ENCODE results near the gene WWOX. TPM values are rescaled to one million over a fixed set of nuclear protein-coding genes. Genes with fewer than 3 reads are reported as not detected.

The WWOX gene
- total RNA-seq, 1 donor from 2014 or later: 28.2 TPM

DNA sequence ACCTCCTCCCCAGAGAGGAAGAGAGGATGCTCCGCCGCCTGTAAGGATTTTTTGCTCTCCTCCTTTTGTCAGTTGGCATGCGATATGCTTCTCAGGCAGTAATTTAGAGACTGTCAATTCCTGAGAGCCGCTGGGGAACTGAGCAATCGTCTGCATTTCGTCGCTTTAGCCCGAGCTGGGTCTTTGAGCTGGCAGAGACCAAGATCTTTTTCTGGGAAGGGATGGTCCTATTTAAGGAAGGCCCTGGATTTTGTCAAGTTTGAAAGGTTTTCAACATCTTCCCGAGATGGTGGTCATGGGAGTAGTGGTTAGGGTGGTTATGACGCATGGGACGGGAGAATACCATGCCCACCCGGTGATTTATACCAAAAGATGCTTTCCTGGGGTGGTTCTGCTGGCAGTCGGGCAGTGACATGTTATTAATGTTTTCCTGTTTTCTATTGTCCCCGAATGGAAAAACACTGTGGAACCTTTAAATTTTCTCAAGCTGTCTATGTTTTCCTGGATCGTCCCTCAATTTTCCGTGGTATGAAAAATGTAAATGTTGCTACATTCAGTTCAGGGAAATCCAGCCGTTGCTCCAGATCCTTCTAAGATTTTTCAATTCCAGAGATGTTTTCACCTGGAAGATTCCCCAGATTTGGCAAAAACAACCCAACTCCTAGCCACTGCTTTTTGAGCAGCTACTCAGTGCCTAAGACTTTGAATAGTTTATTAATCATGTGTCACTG is 914.6 kb downstream of the WWOX start:
- DNase-seq (ENCODE audit: extremely low spot score, unreplicated experiment): no peak
- Mint-ChIP-seq H3K36me3 (ENCODE audit: unreplicated experiment) (no peaks in the 10 kb centered on the region), H3K27ac (ENCODE audit: unreplicated experiment) (no peak overlapping the region), H3K4me1 (ENCODE audit: unreplicated experiment) (no peaks in the 10 kb centered on the region), H3K4me3 (ENCODE audit: unreplicated experiment) (no peak overlapping the region), H3K27me3 (ENCODE audit: unreplicated experiment) (peaks cover 3% of the 10 kb centered on the region), H3K9me3 (ENCODE audit: unreplicated experiment) (no peaks in the 10 kb centered on the region)
- TF ChIP-seq, protein P1, sequence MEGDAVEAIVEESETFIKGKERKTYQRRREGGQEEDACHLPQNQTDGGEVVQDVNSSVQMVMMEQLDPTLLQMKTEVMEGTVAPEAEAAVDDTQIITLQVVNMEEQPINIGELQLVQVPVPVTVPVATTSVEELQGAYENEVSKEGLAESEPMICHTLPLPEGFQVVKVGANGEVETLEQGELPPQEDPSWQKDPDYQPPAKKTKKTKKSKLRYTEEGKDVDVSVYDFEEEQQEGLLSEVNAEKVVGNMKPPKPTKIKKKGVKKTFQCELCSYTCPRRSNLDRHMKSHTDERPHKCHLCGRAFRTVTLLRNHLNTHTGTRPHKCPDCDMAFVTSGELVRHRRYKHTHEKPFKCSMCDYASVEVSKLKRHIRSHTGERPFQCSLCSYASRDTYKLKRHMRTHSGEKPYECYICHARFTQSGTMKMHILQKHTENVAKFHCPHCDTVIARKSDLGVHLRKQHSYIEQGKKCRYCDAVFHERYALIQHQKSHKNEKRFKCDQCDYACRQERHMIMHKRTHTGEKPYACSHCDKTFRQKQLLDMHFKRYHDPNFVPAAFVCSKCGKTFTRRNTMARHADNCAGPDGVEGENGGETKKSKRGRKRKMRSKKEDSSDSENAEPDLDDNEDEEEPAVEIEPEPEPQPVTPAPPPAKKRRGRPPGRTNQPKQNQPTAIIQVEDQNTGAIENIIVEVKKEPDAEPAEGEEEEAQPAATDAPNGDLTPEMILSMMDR (IDR thresholded peaks at IDR 0.05): no peak

DNA sequence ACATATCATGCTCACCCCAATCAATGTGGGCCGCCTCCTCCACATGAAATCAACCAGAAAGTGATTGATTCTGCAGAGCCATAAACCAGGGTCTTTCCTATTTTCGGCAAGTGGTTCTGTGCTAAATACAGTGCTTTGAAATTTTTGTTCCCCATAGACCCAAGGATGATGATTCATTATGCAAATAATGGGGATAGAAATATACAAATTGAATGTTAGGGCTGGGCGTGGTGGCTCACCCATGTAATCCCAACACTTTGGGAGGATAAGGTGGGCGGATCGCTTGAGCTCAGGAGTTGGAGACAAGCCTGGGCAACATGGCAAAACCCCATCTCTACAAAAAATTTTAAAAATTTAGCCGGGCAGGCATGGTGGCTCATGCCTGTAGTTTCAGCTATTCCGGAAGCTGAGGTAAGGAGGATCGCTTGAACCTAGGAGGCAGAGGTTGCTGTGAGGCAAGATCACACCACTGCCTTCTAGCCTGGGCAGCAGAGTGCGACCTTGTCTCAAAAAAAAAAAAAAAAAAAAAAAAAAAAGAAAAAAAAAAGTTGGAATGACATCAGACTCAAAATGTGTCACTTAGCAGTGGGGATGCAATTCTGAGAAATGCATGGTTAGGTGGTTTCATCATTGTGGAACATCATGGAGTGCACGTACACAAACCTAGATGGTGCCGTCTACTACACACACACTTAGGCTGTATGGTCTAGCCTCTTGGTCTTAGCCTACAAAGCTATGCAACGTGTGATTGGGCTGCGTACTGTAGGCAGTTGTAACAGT is 919.4 kb downstream of the WWOX start:
- H3K36me3 Mint-ChIP-seq (ENCODE audit: unreplicated experiment): no peaks in the 10 kb centered on the region
- DNase-seq (ENCODE audit: extremely low spot score, unreplicated experiment): no peak
- no peaks in the 10 kb centered on the region for H3K27me3 Mint-ChIP-seq (ENCODE audit: unreplicated experiment)
- no peak overlapping the region for H3K4me3 Mint-ChIP-seq (ENCODE audit: unreplicated experiment)
- TF ChIP-seq, protein P1 (IDR thresholded peaks at IDR 0.05): no peak
- no peaks in the 10 kb centered on the region for H3K4me1 Mint-ChIP-seq (ENCODE audit: unreplicated experiment)
- H3K27ac Mint-ChIP-seq (ENCODE audit: unreplicated experiment): no peak overlapping the region
- no peaks in the 10 kb centered on the region for H3K9me3 Mint-ChIP-seq (ENCODE audit: unreplicated experiment)

DNA sequence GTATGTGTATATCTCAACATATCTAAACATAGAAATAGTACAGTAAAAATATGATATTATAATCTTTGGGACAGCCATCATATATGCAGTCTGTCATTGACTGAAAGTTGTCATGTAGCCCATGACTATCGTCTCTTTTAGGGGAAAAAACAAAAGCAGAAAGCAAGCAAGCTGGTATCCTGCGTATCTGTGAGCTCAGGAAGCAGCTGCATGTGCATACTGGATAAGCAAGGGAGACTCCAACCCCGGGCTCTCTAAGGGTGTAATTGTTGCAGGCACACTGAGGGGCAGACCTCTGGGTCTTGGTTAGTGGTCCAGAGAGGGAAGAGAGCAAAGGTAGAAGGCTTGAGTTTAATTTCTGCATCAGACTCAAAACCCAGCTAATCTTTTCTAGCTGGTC is 920.0 kb downstream of the WWOX start:
- H3K4me3 Mint-ChIP-seq (ENCODE audit: unreplicated experiment): no peak overlapping the region
- H3K36me3 Mint-ChIP-seq (ENCODE audit: unreplicated experiment): no peaks in the 10 kb centered on the region
- no peaks in the 10 kb centered on the region for H3K9me3 Mint-ChIP-seq (ENCODE audit: unreplicated experiment)
- H3K27me3 Mint-ChIP-seq (ENCODE audit: unreplicated experiment): no peaks in the 10 kb centered on the region
- H3K4me1 Mint-ChIP-seq (ENCODE audit: unreplicated experiment): no peaks in the 10 kb centered on the region
- TF ChIP-seq, protein P1 (IDR thresholded peaks at IDR 0.05): no peak
- no peak overlapping the region for H3K27ac Mint-ChIP-seq (ENCODE audit: unreplicated experiment)
- no peak for DNase-seq (ENCODE audit: extremely low spot score, unreplicated experiment)

DNA sequence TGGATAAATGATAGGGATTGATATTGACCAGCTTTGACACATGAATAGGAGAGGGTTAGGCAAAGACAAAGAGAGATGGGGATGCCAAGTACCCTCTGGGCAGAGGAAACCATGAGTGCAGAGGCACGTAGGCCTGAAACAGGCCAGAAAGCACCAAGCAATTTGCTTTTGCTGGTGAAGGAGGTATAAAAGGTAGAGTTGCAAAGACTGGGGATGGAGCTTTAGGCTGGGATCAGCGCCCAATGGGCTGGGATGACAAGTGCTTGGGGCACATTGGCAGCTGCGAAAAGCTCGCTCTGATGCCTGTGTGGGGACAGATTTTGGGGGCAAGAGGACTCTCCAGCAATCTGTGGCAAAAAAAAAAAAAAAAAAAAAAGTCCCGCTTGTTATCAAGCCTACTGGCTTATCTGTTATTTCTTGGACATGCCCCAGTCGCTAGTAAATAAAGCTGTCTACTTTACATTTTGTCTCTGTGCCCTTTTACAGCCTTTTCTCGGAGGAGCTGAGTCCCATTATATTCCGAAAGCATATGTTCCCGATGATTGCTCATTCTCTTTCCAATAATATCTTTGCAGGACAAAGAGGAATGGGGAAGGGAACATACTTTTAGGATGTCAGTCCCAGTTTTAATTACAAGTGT is 922.7 kb downstream of the WWOX start:
- H3K9me3 Mint-ChIP-seq (ENCODE audit: unreplicated experiment): peaks cover 3% of the 10 kb centered on the region
- H3K27me3 Mint-ChIP-seq (ENCODE audit: unreplicated experiment): no peaks in the 10 kb centered on the region
- TF ChIP-seq, protein P1 (IDR thresholded peaks at IDR 0.05): no peak
- no peak overlapping the region for H3K4me3 Mint-ChIP-seq (ENCODE audit: unreplicated experiment)
- no peak for DNase-seq (ENCODE audit: extremely low spot score, unreplicated experiment)
- H3K4me1 Mint-ChIP-seq (ENCODE audit: unreplicated experiment): no peaks in the 10 kb centered on the region
- no peaks in the 10 kb centered on the region for H3K36me3 Mint-ChIP-seq (ENCODE audit: unreplicated experiment)
- no peak overlapping the region for H3K27ac Mint-ChIP-seq (ENCODE audit: unreplicated experiment)

DNA sequence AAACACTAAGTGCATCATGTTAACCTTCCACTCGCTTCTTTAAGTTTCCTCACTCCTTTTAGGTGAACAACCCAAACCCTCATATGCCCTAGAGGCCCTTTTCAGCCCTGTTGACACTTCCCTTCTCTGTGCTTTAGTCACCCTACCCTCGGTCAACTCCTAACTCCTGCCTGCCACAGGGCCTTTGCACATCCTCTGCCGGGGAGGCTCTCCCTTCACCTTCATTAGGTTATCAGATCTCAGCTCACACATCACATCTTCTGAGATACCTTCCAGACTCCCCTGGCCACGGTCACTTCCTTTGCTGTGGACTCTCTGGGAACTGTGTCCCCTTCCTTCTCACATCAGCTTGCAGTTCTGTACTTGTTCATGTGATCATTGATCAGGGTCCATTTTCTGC is 926.7 kb downstream of the WWOX start:
- TF ChIP-seq, protein P1 (IDR thresholded peaks at IDR 0.05): no peak
- Mint-ChIP-seq H3K9me3 (ENCODE audit: unreplicated experiment) (peaks cover 3% of the 10 kb centered on the region), H3K27me3 (ENCODE audit: unreplicated experiment) (no peaks in the 10 kb centered on the region), H3K4me1 (ENCODE audit: unreplicated experiment) (no peaks in the 10 kb centered on the region), H3K36me3 (ENCODE audit: unreplicated experiment) (no peaks in the 10 kb centered on the region), H3K4me3 (ENCODE audit: unreplicated experiment) (no peak overlapping the region), H3K27ac (ENCODE audit: unreplicated experiment) (no peak overlapping the region)
- no peak for DNase-seq (ENCODE audit: extremely low spot score, unreplicated experiment)
